A549 treated with AZD9567 at 1 μM for 4 hours (cell line): ENCODE data around the gene TRIM46. TPM values are rescaled to one million over a fixed set of nuclear protein-coding genes. Genes with fewer than 3 reads are reported as not detected.

ENCODE experiments used
- total RNA-seq: library from RNA; stranded (reverse); fragments of 200-300 nt; extraction: Qiagen RNA extraction; gene quantifications from 5 replicates; pipeline ENCODE4 v1.2.3, GENCODE V29; 2022; ENCODE audit not compliant: insufficient read depth

The TRIM46 gene
- 1.6 to 2.4 TPM (median 2.0 TPM) in 4 of 5 replicates, not detected in the other for total RNA-seq

GRCh38 chr1:155173478-155174323, at the start of gene TRIM46:
Gene TRIM46 (plus strand): TSS chr1:155173849. CDS start chr1:155173967, 118 bp downstream.

GRCh38 chr1:155127105-155127966, 46.3 kb upstream of the TRIM46 start, which contains the start of gene EFNA1:
Gene EFNA1 (plus strand): TSS chr1:155127876. CDS start chr1:155127978, 102 bp downstream.

GRCh38 chr1:155135415-155136028, 38.1 kb upstream of the TRIM46 start, which contains the start of gene SLC50A1:
Gene SLC50A1 (plus strand): TSS chr1:155135852. CDS start chr1:155135912, 60 bp downstream.

GRCh38 chr1:155139895-155140629, 33.6 kb upstream of the TRIM46 start, which contains the start of gene DPM3:
Gene DPM3 (minus strand): TSS chr1:155140531. CDS start chr1:155140240, 291 bp downstream.

GRCh38 chr1:155172732-155173477, 744 bp upstream of the TRIM46 start, which contains the start of gene KRTCAP2:
Gene KRTCAP2 (minus strand): TSS chr1:155173304. CDS start chr1:155173224, 80 bp downstream.

GRCh38 chr1:155207806-155208540, 34.3 kb downstream of the TRIM46 start, which contains the start of gene THBS3:
Gene THBS3 (minus strand): TSS chr1:155207897. CDS start chr1:155207876, 21 bp downstream.

GRCh38 chr1:155208541-155209311, 35.1 kb downstream of the TRIM46 start, which contains the start of gene MTX1:
Gene MTX1 (plus strand): TSS chr1:155208695. CDS start chr1:155208805, 110 bp downstream.

Other genes with a start within 250 kb of the TRIM46 start
- 33.5 to 46.0 TPM (median 43.0 TPM) in 5 replicates for gene PMVK, start 237.1 kb upstream of the TRIM46 start, total RNA-seq
- 8.0 to 15.6 TPM (median 13.9 TPM) in 5 replicates for gene PBXIP1, start 217.8 kb upstream of the TRIM46 start, total RNA-seq
- 23.8 to 25.3 TPM (median 24.4 TPM) in 5 replicates for gene PYGO2, start 212.1 kb upstream of the TRIM46 start, total RNA-seq
- 163 to 228 TPM (median 221 TPM) in 5 replicates for gene SHC1, start 203.1 kb upstream of the TRIM46 start, total RNA-seq
- gene CKS1B, start 199.2 kb upstream of the TRIM46 start, total RNA-seq = 350 to 384 TPM (median 355 TPM) in 5 replicates
- 34.0 to 47.4 TPM (median 47.2 TPM) in 5 replicates for gene FLAD1, start 190.5 kb upstream of the TRIM46 start, total RNA-seq
- gene LENEP, start 180.3 kb upstream of the TRIM46 start, total RNA-seq = not detected in 5 replicates
- gene ZBTB7B, start 171.0 kb upstream of the TRIM46 start, total RNA-seq = 30.4 to 41.5 TPM (median 37.4 TPM) in 5 replicates
- gene DCST2, start 140.1 kb upstream of the TRIM46 start, total RNA-seq = 0.38 to 0.88 TPM (median 0.56 TPM) in 4 of 5 replicates, not detected in the other
- gene DCST1, start 140.0 kb upstream of the TRIM46 start, total RNA-seq = not detected in 5 replicates
- 55.7 to 115 TPM (median 104 TPM) in 5 replicates for gene ADAM15, start 122.5 kb upstream of the TRIM46 start, total RNA-seq
- 11.3 to 14.4 TPM (median 13.2 TPM) in 5 replicates for gene EFNA4, start 110.1 kb upstream of the TRIM46 start, total RNA-seq
- 7.0 to 11.0 TPM (median 7.7 TPM) in 5 replicates for gene EFNA3, start 95.0 kb upstream of the TRIM46 start, total RNA-seq
- gene EFNA1, start 46.0 kb upstream of the TRIM46 start, total RNA-seq = 23.7 to 35.1 TPM (median 30.9 TPM) in 5 replicates
- gene SLC50A1, start 38.0 kb upstream of the TRIM46 start, total RNA-seq = 32.9 to 44.7 TPM (median 35.7 TPM) in 5 replicates
- 71.3 to 102 TPM (median 100 TPM) in 5 replicates for gene DPM3, start 33.3 kb upstream of the TRIM46 start, total RNA-seq
- 226 to 261 TPM (median 239 TPM) in 5 replicates for gene KRTCAP2, start 545 bp upstream of the TRIM46 start, total RNA-seq
- gene THBS3, start 34.0 kb downstream of the TRIM46 start, total RNA-seq = 3.3 to 11.6 TPM (median 9.6 TPM) in 5 replicates
- gene MTX1, start 34.8 kb downstream of the TRIM46 start, total RNA-seq = 71.0 to 72.9 TPM (median 72.6 TPM) in 5 replicates
- gene ENTREP3, start 81.6 kb downstream of the TRIM46 start, total RNA-seq = 28.4 to 32.9 TPM (median 29.7 TPM) in 5 replicates
- 106 to 136 TPM (median 123 TPM) in 5 replicates for gene SCAMP3, start 88.5 kb downstream of the TRIM46 start, total RNA-seq
- 18.9 to 35.2 TPM (median 31.1 TPM) in 5 replicates for gene CLK2, start 99.7 kb downstream of the TRIM46 start, total RNA-seq
- gene HCN3, start 103.6 kb downstream of the TRIM46 start, total RNA-seq = 1.6 to 6.1 TPM (median 5.0 TPM) in 5 replicates
- 0.02 to 0.03 TPM in 2 of 5 replicates, not detected in the others for gene PKLR, start 127.6 kb downstream of the TRIM46 start, total RNA-seq
- 158 to 170 TPM (median 163 TPM) in 5 replicates for gene FDPS, start 135.0 kb downstream of the TRIM46 start, total RNA-seq
- 40.7 to 56.9 TPM (median 56.2 TPM) in 5 replicates for gene RUSC1, start 147.0 kb downstream of the TRIM46 start, total RNA-seq